HEK293 (cell line): ENCODE results near the gene FAM181A.

ENCODE experiments used
- CTCF ChIA-PET: fragments of 350-600 bp; formaldehyde crosslinking; extraction: SDS; loops from one replicate; lab custom pipeline; 2021; ENCODE audit warnings: antibody characterized with exemption; lab: Yijun Ruan, JAX
- POLR2A ChIA-PET: fragments of 300-600 bp; formaldehyde crosslinking; extraction: SDS; loops from one replicate; lab custom pipeline; 2020; ENCODE audit warnings: antibody characterized with exemption, inconsistent platforms; lab: Yijun Ruan, JAX
- H3K27ac ChIP-seq: fragments of 200-500 bp; sonication (Bioruptor generic); 2 replicates; pipeline ENCODE4 v1.5.1; 2014; ENCODE audit warnings: low read depth, low read length, control low read depth, inconsistent platforms; ENCODE audit errors: extremely low read depth
- H3K36me3 ChIP-seq, 2 experiments: fragments of 200-500 bp in 1 of 2; sonication (Bioruptor generic) in 1 of 2; 1 replicate in 1 of 2; 2 replicates in 1 of 2; pipeline ENCODE4 v1.5.1; 2014 to 2017; ENCODE audit warnings: inconsistent platforms in 2 of 2, low read length in 2 of 2; ENCODE audit not compliant: control insufficient read depth in 2 of 2, insufficient read depth in 1 of 2
- H3K4me1 ChIP-seq: fragments of 200-500 bp; sonication (Bioruptor generic); 2 replicates; pipeline ENCODE4 v1.5.1; 2014; ENCODE audit warnings: mild to moderate bottlenecking, low read length, inconsistent platforms; ENCODE audit not compliant: control insufficient read depth, insufficient read depth
- H3K4me3 ChIP-seq: 2 replicates; pipeline ENCODE4 v1.5.1; 2011; ENCODE audit warnings: low read depth, mild to moderate bottlenecking, control low read depth, low read length, moderate library complexity
- H3K9me3 ChIP-seq: fragments of 200-500 bp; sonication (Bioruptor generic); 2 replicates; pipeline ENCODE4 v1.5.1; 2014; ENCODE audit warnings: low read depth, low read length, inconsistent platforms; ENCODE audit not compliant: control insufficient read depth, insufficient read depth
- MZF1 ChIP-seq: fragments of 450-650 bp; formaldehyde crosslinking; IDR thresholded peaks from 2 replicates; pipeline ENCODE4 v1.5.1; 2017; ENCODE audit warnings: missing biosample characterization, missing genetic modification characterization, borderline replicate concordance
- ZNF23 ChIP-seq: fragments of 450-650 bp; formaldehyde crosslinking; IDR thresholded peaks from 2 replicates; pipeline ENCODE4 v1.5.1; 2016; ENCODE audit warnings: missing biosample characterization, missing genetic modification characterization, borderline replicate concordance
- ZNF501 ChIP-seq: fragments of 450-650 bp; formaldehyde crosslinking; IDR thresholded peaks from 2 replicates; pipeline ENCODE4 v1.5.1; 2016; ENCODE audit warnings: missing biosample characterization, missing genetic modification characterization
- ZNF596 ChIP-seq: fragments of 450-650 bp; IDR thresholded peaks from 2 replicates; pipeline ENCODE4 v1.5.0; 2018; ENCODE audit warnings: missing biosample characterization, mild to moderate bottlenecking, missing genetic modification characterization, moderate library complexity
- ZNF610 ChIP-seq: fragments of 450-650 bp; formaldehyde crosslinking; IDR thresholded peaks from 2 replicates; pipeline ENCODE4 v1.5.1; 2016; ENCODE audit warnings: missing biosample characterization, missing genetic modification characterization, borderline replicate concordance
- ZNF776 ChIP-seq: fragments of 450-650 bp; formaldehyde crosslinking; IDR thresholded peaks from 2 replicates; pipeline ENCODE4 v1.5.0; 2017; ENCODE audit warnings: missing biosample characterization, missing genetic modification characterization, borderline replicate concordance
- ZSCAN30 ChIP-seq: fragments of 450-650 bp; IDR thresholded peaks from 2 replicates; pipeline ENCODE4 v1.5.1; 2018; ENCODE audit warnings: missing biosample characterization, mild to moderate bottlenecking, missing genetic modification characterization, moderate library complexity
- TF ChIP-seq, protein P1 (sequence below): fragments of 450-650 bp; formaldehyde crosslinking; conservative IDR thresholded peaks from 2 replicates; pipeline ENCODE4 v1.5.1; 2016; ENCODE audit warnings: low read depth, missing biosample characterization, missing genetic modification characterization
- TF ChIP-seq, protein P2 (sequence below): fragments of 450-650 bp; formaldehyde crosslinking; IDR thresholded peaks from 2 replicates; pipeline ENCODE4 v1.5.1; 2017; ENCODE audit warnings: missing biosample characterization, missing genetic modification characterization
- TF ChIP-seq, protein P3 (sequence below): fragments of 450-650 bp; formaldehyde crosslinking; IDR thresholded peaks from 2 replicates; pipeline ENCODE4 v1.5.1; 2016; ENCODE audit warnings: missing biosample characterization, missing genetic modification characterization, borderline replicate concordance
- TF ChIP-seq, protein P4 (sequence below): fragments of 450-650 bp; formaldehyde crosslinking; IDR thresholded peaks from 2 replicates; pipeline ENCODE4; 2016; ENCODE audit warnings: missing biosample characterization, missing genetic modification characterization
- TF ChIP-seq, protein P5 (sequence below): fragments of 450-650 bp; formaldehyde crosslinking; conservative IDR thresholded peaks from 2 replicates; pipeline ENCODE4 v1.5.1; 2016; ENCODE audit warnings: low read depth, missing biosample characterization, missing genetic modification characterization

Gene FAM181A

DNA sequence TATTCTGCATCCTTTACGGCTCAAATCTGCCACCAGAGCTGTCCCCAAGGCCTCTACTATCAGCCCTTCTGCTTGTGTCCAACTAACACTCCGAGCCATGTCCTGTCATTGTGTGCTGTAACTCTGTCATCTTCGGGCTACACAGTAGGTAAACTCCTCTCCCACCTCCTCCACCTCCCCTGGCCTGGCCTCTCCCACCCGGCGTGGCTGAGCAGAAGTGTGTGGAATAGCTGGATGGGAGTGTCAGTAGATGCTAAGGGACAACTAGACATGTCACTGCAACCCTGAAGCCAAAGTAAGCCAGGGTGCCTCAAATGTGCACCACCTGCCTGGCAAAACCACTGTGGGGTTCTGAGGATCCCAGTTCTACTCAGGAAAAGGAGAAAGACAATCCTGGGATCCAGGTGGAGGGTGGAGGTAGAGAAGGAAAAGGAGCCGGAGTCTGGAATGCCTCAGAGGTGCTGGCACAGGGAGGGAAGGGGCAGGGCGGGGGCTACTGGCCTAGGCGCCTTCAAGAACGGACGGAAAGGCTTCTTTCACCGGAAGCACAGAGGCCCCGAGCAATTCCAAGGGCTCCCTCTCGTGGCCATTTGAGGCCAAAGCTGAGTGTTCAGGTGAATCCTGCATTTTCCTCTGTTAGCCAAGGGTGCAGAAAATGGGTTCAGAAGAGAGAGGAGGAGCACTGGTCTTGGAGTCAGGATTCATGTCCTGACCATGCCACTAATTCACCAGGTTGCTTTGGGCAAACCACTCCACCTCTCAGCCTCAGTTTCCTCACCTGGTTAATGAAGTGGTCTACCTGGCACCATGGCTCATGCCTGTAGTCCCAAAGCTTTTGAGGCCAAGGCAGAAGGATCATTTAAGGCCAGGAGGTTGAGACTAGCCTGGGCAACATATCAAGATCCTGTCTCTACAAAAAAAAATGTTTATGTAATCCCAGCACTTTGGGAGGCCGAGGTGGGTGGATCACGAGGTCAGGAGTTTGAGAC, 20.5 kb upstream of the FAM181A start (continued):
- TF ChIP-seq, protein P1, sequence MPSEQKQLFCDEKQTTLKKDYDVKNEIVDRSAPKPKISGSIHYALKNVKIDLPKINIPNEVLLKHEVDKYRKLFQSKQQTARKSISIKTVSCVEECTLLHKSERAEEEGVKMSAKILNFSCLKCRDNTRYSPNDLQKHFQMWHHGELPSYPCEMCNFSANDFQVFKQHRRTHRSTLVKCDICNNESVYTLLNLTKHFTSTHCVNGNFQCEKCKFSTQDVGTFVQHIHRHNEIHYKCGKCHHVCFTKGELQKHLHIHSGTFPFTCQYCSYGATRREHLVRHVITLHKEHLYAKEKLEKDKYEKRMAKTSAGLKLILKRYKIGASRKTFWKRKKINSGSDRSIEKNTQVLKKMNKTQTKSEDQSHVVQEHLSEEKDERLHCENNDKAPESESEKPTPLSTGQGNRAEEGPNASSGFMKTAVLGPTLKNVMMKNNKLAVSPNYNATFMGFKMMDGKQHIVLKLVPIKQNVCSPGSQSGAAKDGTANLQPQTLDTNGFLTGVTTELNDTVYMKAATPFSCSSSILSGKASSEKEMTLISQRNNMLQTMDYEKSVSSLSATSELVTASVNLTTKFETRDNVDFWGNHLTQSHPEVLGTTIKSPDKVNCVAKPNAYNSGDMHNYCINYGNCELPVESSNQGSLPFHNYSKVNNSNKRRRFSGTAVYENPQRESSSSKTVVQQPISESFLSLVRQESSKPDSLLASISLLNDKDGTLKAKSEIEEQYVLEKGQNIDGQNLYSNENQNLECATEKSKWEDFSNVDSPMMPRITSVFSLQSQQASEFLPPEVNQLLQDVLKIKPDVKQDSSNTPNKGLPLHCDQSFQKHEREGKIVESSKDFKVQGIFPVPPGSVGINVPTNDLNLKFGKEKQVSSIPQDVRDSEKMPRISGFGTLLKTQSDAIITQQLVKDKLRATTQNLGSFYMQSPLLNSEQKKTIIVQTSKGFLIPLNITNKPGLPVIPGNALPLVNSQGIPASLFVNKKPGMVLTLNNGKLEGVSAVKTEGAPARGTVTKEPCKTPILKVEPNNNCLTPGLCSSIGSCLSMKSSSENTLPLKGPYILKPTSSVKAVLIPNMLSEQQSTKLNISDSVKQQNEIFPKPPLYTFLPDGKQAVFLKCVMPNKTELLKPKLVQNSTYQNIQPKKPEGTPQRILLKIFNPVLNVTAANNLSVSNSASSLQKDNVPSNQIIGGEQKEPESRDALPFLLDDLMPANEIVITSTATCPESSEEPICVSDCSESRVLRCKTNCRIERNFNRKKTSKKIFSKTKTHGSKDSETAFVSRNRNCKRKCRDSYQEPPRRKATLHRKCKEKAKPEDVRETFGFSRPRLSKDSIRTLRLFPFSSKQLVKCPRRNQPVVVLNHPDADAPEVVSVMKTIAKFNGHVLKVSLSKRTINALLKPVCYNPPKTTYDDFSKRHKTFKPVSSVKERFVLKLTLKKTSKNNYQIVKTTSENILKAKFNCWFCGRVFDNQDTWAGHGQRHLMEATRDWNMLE (tag by site-specific recombination) = peak; percentile 51
- TF ChIP-seq, protein P2, sequence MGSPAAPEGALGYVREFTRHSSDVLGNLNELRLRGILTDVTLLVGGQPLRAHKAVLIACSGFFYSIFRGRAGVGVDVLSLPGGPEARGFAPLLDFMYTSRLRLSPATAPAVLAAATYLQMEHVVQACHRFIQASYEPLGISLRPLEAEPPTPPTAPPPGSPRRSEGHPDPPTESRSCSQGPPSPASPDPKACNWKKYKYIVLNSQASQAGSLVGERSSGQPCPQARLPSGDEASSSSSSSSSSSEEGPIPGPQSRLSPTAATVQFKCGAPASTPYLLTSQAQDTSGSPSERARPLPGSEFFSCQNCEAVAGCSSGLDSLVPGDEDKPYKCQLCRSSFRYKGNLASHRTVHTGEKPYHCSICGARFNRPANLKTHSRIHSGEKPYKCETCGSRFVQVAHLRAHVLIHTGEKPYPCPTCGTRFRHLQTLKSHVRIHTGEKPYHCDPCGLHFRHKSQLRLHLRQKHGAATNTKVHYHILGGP = no peak
- TF ChIP-seq, protein P3, sequence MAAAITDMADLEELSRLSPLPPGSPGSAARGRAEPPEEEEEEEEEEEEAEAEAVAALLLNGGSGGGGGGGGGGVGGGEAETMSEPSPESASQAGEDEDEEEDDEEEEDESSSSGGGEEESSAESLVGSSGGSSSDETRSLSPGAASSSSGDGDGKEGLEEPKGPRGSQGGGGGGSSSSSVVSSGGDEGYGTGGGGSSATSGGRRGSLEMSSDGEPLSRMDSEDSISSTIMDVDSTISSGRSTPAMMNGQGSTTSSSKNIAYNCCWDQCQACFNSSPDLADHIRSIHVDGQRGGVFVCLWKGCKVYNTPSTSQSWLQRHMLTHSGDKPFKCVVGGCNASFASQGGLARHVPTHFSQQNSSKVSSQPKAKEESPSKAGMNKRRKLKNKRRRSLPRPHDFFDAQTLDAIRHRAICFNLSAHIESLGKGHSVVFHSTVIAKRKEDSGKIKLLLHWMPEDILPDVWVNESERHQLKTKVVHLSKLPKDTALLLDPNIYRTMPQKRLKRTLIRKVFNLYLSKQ (tag by site-specific recombination) = no peak

DNA sequence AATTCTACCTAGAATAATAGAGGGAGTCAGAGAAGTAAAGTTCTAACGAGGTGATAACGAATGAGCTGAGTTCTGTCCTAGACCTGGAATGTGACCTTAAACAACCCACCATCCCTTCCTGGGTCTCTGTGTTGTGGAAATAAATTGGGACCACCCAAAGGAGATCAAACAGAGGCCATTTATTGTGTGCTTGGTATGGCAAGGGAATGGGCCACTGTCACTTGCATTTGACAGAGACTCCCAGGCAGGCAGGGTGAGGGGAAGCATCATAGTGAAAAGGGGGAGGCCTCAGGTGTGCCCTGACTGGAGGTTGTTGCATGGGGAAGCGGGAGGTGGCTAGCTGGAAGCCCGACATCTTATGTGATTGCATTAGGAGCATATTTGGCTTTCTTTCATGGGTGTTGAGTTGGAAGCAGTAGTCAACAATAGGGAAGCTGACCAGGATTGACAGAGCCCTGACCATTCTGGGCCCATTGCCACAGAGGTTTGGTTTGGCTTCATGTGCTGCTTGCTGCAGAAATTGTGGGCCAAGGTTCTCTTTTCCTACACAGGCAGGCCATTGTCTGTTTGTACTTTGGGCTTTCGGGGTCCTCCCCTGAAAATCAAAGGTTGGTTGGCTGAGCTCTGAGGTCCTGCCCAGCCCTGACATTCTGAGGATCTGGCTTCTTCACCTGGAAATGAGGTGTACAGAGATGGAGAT, 17.6 kb upstream of the FAM181A start:
- H3K9me3 ChIP-seq = no peaks in the 10 kb centered on the region
- no peak overlapping the region for H3K27ac ChIP-seq
- no peaks in the 10 kb centered on the region for H3K4me1 ChIP-seq
- ChIA-PET POLR2A (no interaction called here), CTCF (interaction anchor here (0.7 to 1.2 kb wide), 2 partner anchors 17 to 26 kb away, joined by 3 to 6 read pairs; no protein-coding TSS in a partner anchor)
- no peak overlapping the region for H3K4me3 ChIP-seq
- TF ChIP-seq, protein P4, sequence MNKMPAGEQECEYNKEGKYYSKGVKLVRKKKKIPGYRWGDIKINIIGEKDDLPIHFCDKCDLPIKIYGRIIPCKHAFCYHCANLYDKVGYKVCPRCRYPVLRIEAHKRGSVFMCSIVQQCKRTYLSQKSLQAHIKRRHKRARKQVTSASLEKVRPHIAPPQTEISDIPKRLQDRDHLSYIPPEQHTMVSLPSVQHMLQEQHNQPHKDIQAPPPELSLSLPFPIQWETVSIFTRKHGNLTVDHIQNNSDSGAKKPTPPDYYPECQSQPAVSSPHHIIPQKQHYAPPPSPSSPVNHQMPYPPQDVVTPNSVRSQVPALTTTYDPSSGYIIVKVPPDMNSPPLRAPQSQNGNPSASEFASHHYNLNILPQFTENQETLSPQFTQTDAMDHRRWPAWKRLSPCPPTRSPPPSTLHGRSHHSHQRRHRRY (tag by site-specific recombination) = no peak
- no peak for TF ChIP-seq ZNF596 (tag by site-specific recombination)
- no peak for TF ChIP-seq ZNF501 (tag by site-specific recombination)
- TF ChIP-seq ZNF23 = no peak
- H3K36me3 ChIP-seq = no peaks in the 10 kb centered on the region

DNA sequence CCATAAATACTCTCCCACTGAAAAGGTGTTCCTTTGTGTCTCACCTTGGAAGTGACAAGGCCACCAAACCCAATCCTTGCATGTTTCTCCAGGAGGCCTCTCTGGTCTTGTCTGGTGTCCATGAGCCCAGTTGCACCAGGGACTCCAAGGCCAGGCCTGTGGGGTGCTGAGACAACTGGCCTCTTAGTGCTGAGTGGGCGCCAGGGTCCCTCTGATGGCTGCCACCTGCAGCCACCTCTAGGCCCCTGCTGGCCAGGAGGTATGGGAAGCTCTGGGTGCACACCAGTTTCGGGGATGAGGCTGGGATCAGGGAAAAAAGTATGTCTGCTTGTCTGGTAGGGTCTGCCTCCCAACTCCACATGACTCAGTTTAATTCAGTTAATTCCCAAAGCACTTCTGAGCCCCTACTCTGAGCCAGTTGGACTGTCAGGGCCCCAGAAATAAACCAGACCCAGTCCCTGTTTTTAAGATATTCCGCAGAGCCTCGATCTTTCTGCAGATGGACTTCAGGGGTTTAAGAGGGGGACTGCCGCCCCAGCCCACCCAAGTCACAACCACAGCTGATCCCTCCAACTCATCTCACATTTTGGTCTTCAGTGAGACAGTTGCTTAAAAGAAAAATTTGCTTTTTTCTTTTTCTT, 15.0 kb upstream of the FAM181A start:
- H3K9me3 ChIP-seq = no peaks in the 10 kb centered on the region
- H3K27ac ChIP-seq = no peak overlapping the region
- POLR2A ChIA-PET = no interaction called here
- TF ChIP-seq, protein P5, sequence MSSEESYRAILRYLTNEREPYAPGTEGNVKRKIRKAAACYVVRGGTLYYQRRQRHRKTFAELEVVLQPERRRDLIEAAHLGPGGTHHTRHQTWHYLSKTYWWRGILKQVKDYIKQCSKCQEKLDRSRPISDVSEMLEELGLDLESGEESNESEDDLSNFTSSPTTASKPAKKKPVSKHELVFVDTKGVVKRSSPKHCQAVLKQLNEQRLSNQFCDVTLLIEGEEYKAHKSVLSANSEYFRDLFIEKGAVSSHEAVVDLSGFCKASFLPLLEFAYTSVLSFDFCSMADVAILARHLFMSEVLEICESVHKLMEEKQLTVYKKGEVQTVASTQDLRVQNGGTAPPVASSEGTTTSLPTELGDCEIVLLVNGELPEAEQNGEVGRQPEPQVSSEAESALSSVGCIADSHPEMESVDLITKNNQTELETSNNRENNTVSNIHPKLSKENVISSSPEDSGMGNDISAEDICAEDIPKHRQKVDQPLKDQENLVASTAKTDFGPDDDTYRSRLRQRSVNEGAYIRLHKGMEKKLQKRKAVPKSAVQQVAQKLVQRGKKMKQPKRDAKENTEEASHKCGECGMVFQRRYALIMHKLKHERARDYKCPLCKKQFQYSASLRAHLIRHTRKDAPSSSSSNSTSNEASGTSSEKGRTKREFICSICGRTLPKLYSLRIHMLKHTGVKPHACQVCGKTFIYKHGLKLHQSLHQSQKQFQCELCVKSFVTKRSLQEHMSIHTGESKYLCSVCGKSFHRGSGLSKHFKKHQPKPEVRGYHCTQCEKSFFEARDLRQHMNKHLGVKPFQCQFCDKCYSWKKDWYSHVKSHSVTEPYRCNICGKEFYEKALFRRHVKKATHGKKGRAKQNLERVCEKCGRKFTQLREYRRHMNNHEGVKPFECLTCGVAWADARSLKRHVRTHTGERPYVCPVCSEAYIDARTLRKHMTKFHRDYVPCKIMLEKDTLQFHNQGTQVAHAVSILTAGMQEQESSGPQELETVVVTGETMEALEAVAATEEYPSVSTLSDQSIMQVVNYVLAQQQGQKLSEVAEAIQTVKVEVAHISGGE (tag by site-specific recombination) = no peak
- TF ChIP-seq ZNF776 (tag by site-specific recombination) (no peak), MZF1 (no peak), ZSCAN30 (no peak), ZNF610 (tag by site-specific recombination) (no peak)
- CTCF ChIA-PET = interaction anchor here (0.7 to 1.2 kb wide), 2 partner anchors 92 to 376 kb away, joined by 3 read pairs; no protein-coding TSS in a partner anchor
- no peak overlapping the region for H3K4me3 ChIP-seq
- no peaks in the 10 kb centered on the region for H3K4me1 ChIP-seq
- no peaks in the 10 kb centered on the region for H3K36me3 ChIP-seq
